Cardiac fibroblast (primary cell): ENCODE measurements around the gene ETV1.

Experiments
- DNase-seq, 2 donors: peaks; one replicate each; pipeline versions ENCODE4 v3.0.0 to v3.0.0-alpha.2; 2010; ENCODE audit warnings: low read depth in 2 of 2
- H3K4me3 ChIP-seq, 2 donors: replicated peaks in 1 of 2; 1 replicate in 1 of 2; 2 replicates in 1 of 2; pipeline ENCODE4 v1.5.1; 2011; ENCODE audit warnings: low read depth in 2 of 2, low read length in 2 of 2, mild to moderate bottlenecking in 2 of 2, moderate library complexity in 1 of 2
- CTCF ChIP-seq: IDR thresholded peaks from one replicate; pipeline ENCODE4 v1.5.1; 2011; ENCODE audit warnings: low read depth, mild to moderate bottlenecking, low read length, inconsistent platforms

ETV1 gene

GRCh38 chr7:13989126-13989948 lies at the start of gene ETV1:
Gene ETV1, minus strand, starts transcription at chr7:13989666. Its CDS starts 614 bp downstream, at chr7:13989052.
- DNase-seq = peak; percentile 77 to 80
- peak; percentile 42 for TF ChIP-seq CTCF
- peak within 1 kb of the TSS; percentile 80 to 84 for H3K4me3 ChIP-seq

GRCh38 chr7:14024406-14024805 lies 34.9 kb upstream of the ETV1 start:
- DNase-seq = no peak
- no peak for TF ChIP-seq CTCF

GRCh38 chr7:14023838-14024237 lies 34.4 kb upstream of the ETV1 start:
- DNase-seq = peak; percentile 29 to 72

More at GRCh38 chr7:14024406-14024805, 34.9 kb upstream of the ETV1 start:
- H3K4me3 ChIP-seq = no peak overlapping the region

GRCh38 chr7:14023342-14023741 lies 33.9 kb upstream of the ETV1 start:
- TF ChIP-seq CTCF = no peak
- no peak overlapping the region for H3K4me3 ChIP-seq
- DNase-seq = no peak

More at GRCh38 chr7:14023838-14024237, 34.4 kb upstream of the ETV1 start:
- TF ChIP-seq CTCF = no peak
- H3K4me3 ChIP-seq = no peak overlapping the region

- peak; percentile 50 to 69 for DNase-seq
- no peak for TF ChIP-seq CTCF
- H3K4me3 ChIP-seq = no peak overlapping the region
Observed at GRCh38 chr7:14021069-14021468, 31.6 kb upstream of the ETV1 start.

GRCh38 chr7:14020339-14020900 lies 31.0 kb upstream of the ETV1 start:
- H3K4me3 ChIP-seq = no peak overlapping the region
- peak in 1 of 2 donors; percentile 60 for DNase-seq
- TF ChIP-seq CTCF = no peak
